Pancreas (tissue), 10 donors: ENCODE measurements around the gene SMIM22. TPM values are rescaled to one million over a fixed set of nuclear protein-coding genes. Genes with fewer than 3 reads are reported as not detected.

Experiments
- ATAC-seq, 4 donors: fragments of 200-7000 bp; cut with Tn5 transposase; one replicate each; pipeline versions ENCODE4 v1.8.0 to v1.9.1; 2020; ENCODE audit warnings: mild to moderate bottlenecking in 4 of 4, moderate library complexity in 4 of 4
- DNase-seq, 6 donors: peaks; one replicate each; pipeline ENCODE4 v3.0.0-alpha.2; 2020
- FAIRE-seq: peaks from 2 replicates; lab custom pipeline; 2012; peaks lifted over from hg19 to GRCh38; lab: Jason Lieb, UNC
- H3K27ac ChIP-seq, 4 donors: fragments of 200-600 bp; sonication (generic); 1 replicate in 3 of 4; 2 replicates in 1 of 4; pipeline versions ENCODE4 v1.5.0 to v1.8.0; 2020
- H3K27me3 ChIP-seq, 4 donors: fragments of 200-600 bp; one replicate each; pipeline ENCODE4 v1.8.0; 2021
- H3K36me3 ChIP-seq, 3 donors: fragments of 200-600 bp; sonication (generic) in 1 of 3; one replicate each; pipeline versions ENCODE4 v1.5.0 to v1.8.0; 2020 to 2021
- H3K4me1 ChIP-seq, 3 donors: fragments of 200-600 bp; one replicate each; pipeline ENCODE4 v1.8.0; 2021
- H3K4me3 ChIP-seq, 4 donors: fragments of 200-600 bp; sonication (generic) in 2 of 4; one replicate each; pipeline versions ENCODE4 v1.5.0 to v1.8.0; 2020 to 2021
- H3K9me3 ChIP-seq, 4 donors: fragments of 200-600 bp; one replicate each; pipeline ENCODE4 v1.8.0; 2021
- CTCF ChIP-seq, 4 donors: fragments of 200-600 bp; sonication (generic) in 3 of 4; IDR thresholded peaks; one replicate each; pipeline versions ENCODE4 v1.5.0 to v1.8.0; 2021; ENCODE audit warnings: antibody characterized with exemption in 4 of 4
- WGBS, 2 donors: extraction: QIAGEN DNeasy Blood & Tissue Kit; methylation state at CpG; one replicate each; pipeline ENCODE4 v1.1.7; 2013; 5-methylcytosine and 5-hydroxymethylcytosine counted together
- intact Hi-C, 3 donors: fragments of 100-400 bp; cut with DNase I; formaldehyde crosslinking; loops; one replicate each; pipeline versions ENCODE4 v1.11.1 to v1.14.2; 2022
- polyA plus RNA-seq, 2 donors: library from polyadenylated mRNA; stranded (reverse); fragments of 200-250 nt; gene quantifications; one replicate each; pipeline ENCODE4 v1.2.3, GENCODE V29; 2013
- total RNA-seq, 6 donors: library from RNA; stranded (reverse); fragmentation: NEBNext Ultra II Directional in 4 of 6; extraction: Animal tissue kit (Norgen Biotek cat#: 25700) in 4 of 6; gene quantifications; one replicate each; pipeline versions ENCODE4 v1.2.1 to v1.2.4, GENCODE V29; 2021 to 2023
- donor health status: healthy with polysubstance abuse.
- donor health status: DM: no; HTN: no; CAD: no; lungs with moderate emphysema.
- donor health status: DM: no; HTN: no; CAD: no.
- donor health status: control.
- donor health status: control.
- donor health status: Bipolar disorder and iron deficiency.
- donor health status: DM: yes; HTN: yes; CAD: no.
- donor health status: DM: no; HTN: no; CAD: no.
- donor health status: DM: no; HTN: no; CAD: no.
- donor health status: DM: yes; HTN: yes; CAD: no.

The SMIM22 gene
- total and polyA plus RNA-seq, 8 donors = 49.2 to 367 (median 65.5) TPM

DNA sequence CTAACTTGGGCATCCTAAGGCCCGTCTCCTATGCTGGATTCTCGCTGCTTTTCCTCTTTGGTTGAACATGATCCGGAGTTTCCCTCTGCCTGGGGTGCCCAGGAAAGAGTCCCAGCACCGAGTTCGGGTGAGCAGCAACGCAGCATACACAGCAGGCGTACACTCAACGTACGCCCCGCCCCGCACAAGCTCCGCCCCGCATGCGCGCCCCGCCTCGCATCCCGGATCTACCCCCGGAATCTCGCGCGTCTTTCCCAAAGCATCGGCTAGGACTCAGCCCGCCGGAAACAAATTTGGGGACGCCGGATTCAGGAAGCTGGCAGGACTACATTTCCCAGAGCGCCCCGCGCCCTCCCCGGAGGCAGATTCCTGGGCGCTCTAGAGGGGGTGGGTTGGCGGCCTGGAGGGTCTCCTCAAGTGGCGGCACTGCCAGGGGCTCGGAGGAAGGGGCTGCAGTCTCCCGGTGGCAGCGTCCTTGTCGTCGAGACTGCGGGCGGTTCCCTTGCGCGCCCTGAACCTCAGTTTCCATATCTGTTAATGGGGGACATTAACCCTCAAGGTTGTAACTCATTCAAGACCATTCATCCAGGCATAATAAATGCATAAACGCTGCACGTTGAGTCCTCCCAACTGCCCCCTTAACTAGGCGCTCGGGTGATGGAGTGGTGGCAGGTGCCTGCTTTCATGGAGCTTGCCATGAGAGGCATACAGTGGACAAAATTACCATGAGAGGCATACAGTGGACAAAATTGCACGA lies 26.4 kb upstream of the SMIM22 start:
- peak; percentile 95 to 98 (median 97) for DNase-seq
- peaks cover 0 to 18% (median 12%) of the 10 kb centered on the region in 3 donors for H3K4me1 ChIP-seq
- intact Hi-C loops = no loop called here
- ATAC-seq = peak; percentile 90 to 95 (median 91)
- no peaks in the 10 kb centered on the region for H3K9me3 ChIP-seq
- no peaks in the 10 kb centered on the region for H3K27me3 ChIP-seq
- no peak for FAIRE-seq
- H3K4me3 ChIP-seq = peak overlapping the region; percentile 37 to 93 (median 62)
- H3K27ac ChIP-seq = peak overlapping the region; percentile 72 to 89 (median 82)
- 2 to 3% methylated on average over 48 of the region's 48 CpGs for WGBS, 2 donors
- no peaks in the 10 kb centered on the region for H3K36me3 ChIP-seq
- TF ChIP-seq CTCF (IDR thresholded peaks at IDR 0.05) = no peak

- H3K4me1 ChIP-seq = peaks cover 0 to 18% (median 12%) of the 10 kb centered on the region in 3 donors
- no peak for DNase-seq
- H3K9me3 ChIP-seq = no peaks in the 10 kb centered on the region
- no peak for TF ChIP-seq CTCF (IDR thresholded peaks at IDR 0.05)
- 43 to 44% methylated on average over 7 of the region's 7 CpGs for WGBS, 2 donors
- no peaks in the 10 kb centered on the region for H3K36me3 ChIP-seq
- intact Hi-C loops = no loop called here
- peak overlapping the region in 1 of 4 donors; percentile 87 for H3K27ac ChIP-seq
- H3K4me3 ChIP-seq = peak overlapping the region in 2 of 4 donors; percentile 38 to 93
- no peak for FAIRE-seq
- no peaks in the 10 kb centered on the region for H3K27me3 ChIP-seq
- no peak for ATAC-seq
Measured at GRCh38 chr16:4769306-4769638, 25.9 kb upstream of the SMIM22 start.

DNA sequence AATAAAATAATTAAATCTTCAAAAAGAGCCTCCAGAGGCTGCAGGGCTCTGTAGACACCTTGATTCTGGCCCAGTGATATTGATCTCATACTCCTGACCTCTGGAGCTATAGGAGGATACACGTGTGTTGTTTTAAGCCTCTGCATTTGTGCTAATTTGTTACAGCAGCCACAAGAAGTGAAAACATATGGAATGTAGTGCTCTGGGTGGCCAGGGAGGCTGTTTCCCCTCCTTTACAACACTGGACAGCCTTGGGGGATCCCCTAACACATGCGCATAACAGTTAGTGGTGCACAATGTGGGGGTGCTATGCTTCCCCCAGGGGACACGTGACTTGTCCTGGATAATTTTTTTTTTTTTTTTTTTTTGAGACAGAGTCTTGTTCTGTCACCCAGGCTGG lies 23.5 kb upstream of the SMIM22 start:
- Histone ChIP-seq H3K9me3 (no peaks in the 10 kb centered on the region), H3K4me1 (peaks cover 0 to 7% (median 0%) of the 10 kb centered on the region in 3 donors), H3K27me3 (no peaks in the 10 kb centered on the region), H3K36me3 (no peaks in the 10 kb centered on the region), H3K27ac (no peak overlapping the region), H3K4me3 (no peak overlapping the region)
- DNase-seq (no peak), FAIRE-seq (no peak), ATAC-seq (no peak)
- intact Hi-C loops = no loop called here
- WGBS, 2 donors = 76 to 80% methylated on average over 3 of the region's 3 CpGs
- TF ChIP-seq CTCF (IDR thresholded peaks at IDR 0.05) = no peak

- Histone ChIP-seq H3K4me3 (no peak overlapping the region), H3K27me3 (no peaks in the 10 kb centered on the region), H3K36me3 (no peaks in the 10 kb centered on the region), H3K4me1 (peaks cover 0 to 6% (median 0%) of the 10 kb centered on the region in 3 donors), H3K27ac (no peak overlapping the region), H3K9me3 (no peaks in the 10 kb centered on the region)
- ATAC-seq (no peak), DNase-seq (no peak), FAIRE-seq (no peak)
- WGBS, 2 donors = 80 to 82% methylated on average over 5 of the region's 5 CpGs
- intact Hi-C loops = no loop called here
- TF ChIP-seq CTCF (IDR thresholded peaks at IDR 0.05) = no peak
Measured at GRCh38 chr16:4772351-4772750, 22.8 kb upstream of the SMIM22 start.

GRCh38 chr16:4775005-4775404 lies 20.2 kb upstream of the SMIM22 start:
- no peaks in the 10 kb centered on the region for H3K4me1 ChIP-seq
- no peak for DNase-seq
- intact Hi-C loops = no loop called here
- 82 to 93% methylated on average over 10 to 13 of the region's 13 CpGs for WGBS, 2 donors
- H3K27ac ChIP-seq = no peak overlapping the region
- FAIRE-seq = no peak
- H3K9me3 ChIP-seq = no peaks in the 10 kb centered on the region
- H3K27me3 ChIP-seq = no peaks in the 10 kb centered on the region
- no peak for ATAC-seq
- TF ChIP-seq CTCF (IDR thresholded peaks at IDR 0.05) = no peak
- no peak overlapping the region for H3K4me3 ChIP-seq
- H3K36me3 ChIP-seq = no peaks in the 10 kb centered on the region
